Head of caudate nucleus (tissue), 42 donors: ENCODE results near the gene NME3.

Experiments
- DNase-seq, 42 donors: peaks; one replicate each; pipeline versions ENCODE4 v3.0.0 to v3.0.0-alpha.2; 2020 to 2021; ENCODE audit warnings: mixed read lengths in 7 of 42
- intact Hi-C: fragments of 100-400 bp; cut with DNase I; formaldehyde crosslinking; loops from one replicate; pipeline ENCODE4 v1.15.0; 2022

The NME3 gene

GRCh38 chr16:1773703-1774447, 2.5 kb upstream of the NME3 start:
- intact Hi-C loops = no loop called here
- peak in 17 of 42 donors; percentile 15 to 63 (median 37) for DNase-seq

- peak in 41 of 42 donors; percentile 56 to 92 (median 84) for DNase-seq
- intact Hi-C loops = no loop called here
Observed at GRCh38 chr16:1772908-1773702, 1.8 kb upstream of the NME3 start, which contains the start of gene MRPS34. TSS of gene MRPS34 (minus strand) at chr16:1773134. CDS start at chr16:1773119, 15 bp downstream.

GRCh38 chr16:1772362-1772907, 1.1 kb upstream of the NME3 start, which contains the start of gene EME2:
TSS of gene EME2 (plus strand) at chr16:1772810. CDS start at chr16:1773228, 418 bp downstream.
- intact Hi-C loops = no loop called here
- DNase-seq = peak in 27 of 42 donors; percentile 19 to 68 (median 52)

- DNase-seq = no peak
- intact Hi-C loops = no loop called here
Observed at GRCh38 chr16:1771864-1772361, 570 bp upstream of the NME3 start.

GRCh38 chr16:1770328-1771187, 785 bp downstream of the NME3 start:
- peak in 41 of 42 donors; percentile 38 to 84 (median 63) for DNase-seq
- intact Hi-C loops = no loop called here

- DNase-seq = peak in 13 of 42 donors; percentile 11 to 63 (median 38)
- intact Hi-C loops = loop anchor here (10.0 kb wide), 1 partner anchor 65 kb away; the partner anchor contains the start of gene MAPK8IP3
Observed at GRCh38 chr16:1769402-1770300, 1.7 kb downstream of the NME3 start.

- DNase-seq = no peak
- intact Hi-C loops = loop anchor here (10.0 kb wide), 1 partner anchor 64 kb away; the partner anchor contains the start of gene MAPK8IP3
Observed at GRCh38 chr16:1768767-1769401, 2.5 kb downstream of the NME3 start.

GRCh38 chr16:1768061-1768766, 3.1 kb downstream of the NME3 start:
- DNase-seq = no peak
- intact Hi-C loops = loop anchor here (10.0 kb wide), 1 partner anchor 63 kb away; the partner anchor contains the start of gene MAPK8IP3

GRCh38 chr16:1767116-1767994, 4.0 kb downstream of the NME3 start:
- DNase-seq = no peak
- intact Hi-C loops = loop anchor here (10.0 kb wide), 1 partner anchor 63 kb away; the partner anchor contains the start of gene MAPK8IP3

- intact Hi-C loops = loop anchor here (10.0 kb wide), 1 partner anchor 62 kb away; the partner anchor contains the start of gene MAPK8IP3
- DNase-seq = no peak
Observed at GRCh38 chr16:1766701-1767100, 4.6 kb downstream of the NME3 start.

GRCh38 chr16:1766231-1766630, 5.1 kb downstream of the NME3 start:
- intact Hi-C loops = loop anchor here (10.0 kb wide), 1 partner anchor 61 kb away; the partner anchor contains the start of gene MAPK8IP3
- DNase-seq = no peak

- intact Hi-C loops = loop anchor here (10.0 kb wide), 1 partner anchor 61 kb away; the partner anchor contains the start of gene MAPK8IP3
- no peak for DNase-seq
Observed at GRCh38 chr16:1765826-1766225, 5.5 kb downstream of the NME3 start.

- intact Hi-C loops = loop anchor here (10.0 kb wide), 1 partner anchor 60 kb away; the partner anchor contains the start of gene MAPK8IP3
- DNase-seq = peak in 12 of 42 donors; percentile 19 to 65 (median 42)
Observed at GRCh38 chr16:1764971-1765370, 6.4 kb downstream of the NME3 start.
